Measurements from ENCODE around the gene CACNA1B.
"Not testable (repeated sequence)": the region's sequence is repeated elsewhere in the genome, so short reads cannot be mapped to it uniquely, and the experiment has no call there.

CACNA1B gene

DNA sequence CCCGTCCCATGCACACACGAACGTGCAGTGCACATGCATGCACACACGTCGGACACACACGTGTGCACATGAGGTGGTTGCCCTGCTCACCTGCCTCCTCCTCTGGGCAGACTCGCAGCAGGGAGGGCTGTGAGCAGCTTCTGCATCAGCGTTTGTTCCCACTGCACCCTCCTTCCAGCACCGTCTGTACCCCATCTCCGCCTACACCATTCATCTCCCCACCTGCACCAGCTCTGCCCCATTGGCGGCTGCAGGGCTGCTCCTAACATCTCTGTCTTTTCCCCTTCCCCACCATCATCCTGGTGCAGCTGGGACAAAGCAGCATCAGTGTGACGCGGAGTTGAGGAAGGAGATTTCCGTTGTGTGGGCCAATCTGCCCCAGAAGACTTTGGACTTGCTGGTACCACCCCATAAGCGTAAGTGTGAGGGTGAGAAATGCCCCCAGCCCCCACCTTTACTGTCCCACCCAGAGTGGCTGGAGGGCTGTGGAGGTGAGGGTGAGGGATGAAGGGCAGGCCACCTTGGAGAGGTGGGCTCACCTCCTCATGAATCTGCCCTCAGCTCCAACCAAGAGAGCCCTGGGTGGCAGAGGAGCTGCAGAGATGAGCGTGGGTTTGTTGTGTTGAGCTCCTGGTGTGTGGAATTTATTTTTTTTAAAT lies 234.6 kb downstream of the CACNA1B start:
- H3K9me3 Mint-ChIP-seq: no peaks in the 10 kb centered on the region
- H3K27me3 Mint-ChIP-seq: peaks cover 3% of the 10 kb centered on the region
- H3K4me3 Mint-ChIP-seq: no peak overlapping the region
- H3K36me3 Mint-ChIP-seq (ENCODE audit: low read depth): no peaks in the 10 kb centered on the region
- H3K27ac Mint-ChIP-seq: no peak overlapping the region
- no peaks in the 10 kb centered on the region for H3K4me1 Mint-ChIP-seq (ENCODE audit: low read depth)

DNA sequence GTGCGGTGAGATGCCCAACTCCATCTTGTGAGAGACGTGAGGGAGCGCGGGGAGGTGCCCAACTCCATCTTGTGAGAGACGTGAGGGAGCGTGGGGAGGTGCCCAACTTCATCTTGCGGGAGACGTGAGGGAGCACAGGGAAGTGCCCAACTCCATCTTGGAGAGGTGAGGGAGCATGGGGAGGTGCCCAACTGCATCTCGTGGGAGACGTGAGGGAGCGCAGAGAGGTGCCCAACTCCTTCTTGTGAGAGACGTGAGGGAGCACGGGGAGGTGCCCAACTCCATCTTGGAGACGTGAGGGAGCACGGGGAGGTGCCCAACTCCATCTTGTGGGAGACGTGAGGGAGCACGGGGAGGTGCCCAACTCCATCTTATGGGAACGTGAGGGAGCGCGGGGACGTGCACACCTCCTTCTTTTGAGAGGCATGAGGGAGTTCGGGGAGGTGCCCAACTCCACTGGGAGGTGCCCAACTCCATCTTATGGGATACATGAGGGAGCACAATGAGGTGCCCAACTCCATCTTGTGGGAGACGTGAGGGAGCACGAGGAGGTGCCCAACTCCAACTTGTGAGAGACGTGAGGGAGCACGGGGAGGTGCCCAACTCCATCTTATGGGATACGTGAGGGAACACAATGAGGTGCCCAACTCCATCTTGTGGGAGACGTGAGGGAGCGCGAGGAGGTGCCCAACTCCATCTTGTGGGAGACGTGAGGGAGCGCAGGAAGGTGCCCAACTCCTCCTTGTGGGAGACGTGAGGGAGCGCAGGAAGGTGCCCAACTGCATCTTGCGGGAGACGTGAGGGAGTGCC lies 235.4 kb downstream of the CACNA1B start:
- Mint-ChIP-seq H3K4me3 (no peak overlapping the region), H3K4me1 (ENCODE audit: low read depth) (no peaks in the 10 kb centered on the region), H3K9me3 (no peaks in the 10 kb centered on the region), H3K36me3 (ENCODE audit: low read depth) (no peaks in the 10 kb centered on the region), H3K27ac (no peak overlapping the region), H3K27me3 (no peaks in the 10 kb centered on the region)

DNA sequence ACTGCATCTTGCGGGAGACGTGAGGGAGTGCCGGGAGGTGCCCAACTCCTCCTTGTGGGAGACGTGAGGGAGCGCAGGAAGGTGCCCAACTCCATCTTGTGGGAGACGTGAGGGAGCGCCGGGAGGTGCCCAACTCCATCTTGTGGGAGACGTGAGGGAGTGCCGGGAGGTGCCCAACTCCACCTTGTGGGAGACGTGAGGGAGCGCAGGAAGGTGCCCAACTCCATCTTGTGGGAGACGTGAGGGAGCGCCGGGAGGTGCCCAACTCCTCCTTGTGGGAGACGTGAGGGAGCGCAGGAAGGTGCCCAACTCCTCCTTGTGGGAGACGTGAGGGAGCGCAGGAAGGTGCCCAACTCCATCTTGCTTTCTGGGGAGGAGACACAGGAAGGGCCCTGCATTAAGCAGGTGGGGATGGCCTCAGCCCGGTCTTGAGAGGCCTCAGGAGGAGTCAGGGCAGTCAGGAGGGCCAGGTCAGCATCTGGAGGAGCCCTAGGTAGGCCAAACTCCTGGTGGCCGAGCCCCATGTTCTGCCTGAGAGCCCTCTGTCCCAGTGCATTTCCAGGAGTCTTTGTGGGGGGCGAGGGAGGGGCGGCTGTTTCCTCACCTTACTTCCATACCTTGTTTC lies 236.2 kb downstream of the CACNA1B start:
- not testable (repeated sequence) for H3K4me3 Mint-ChIP-seq; H3K36me3 Mint-ChIP-seq (ENCODE audit: low read depth); H3K4me1 Mint-ChIP-seq (ENCODE audit: low read depth); H3K27ac Mint-ChIP-seq; H3K9me3 Mint-ChIP-seq; H3K27me3 Mint-ChIP-seq

DNA sequence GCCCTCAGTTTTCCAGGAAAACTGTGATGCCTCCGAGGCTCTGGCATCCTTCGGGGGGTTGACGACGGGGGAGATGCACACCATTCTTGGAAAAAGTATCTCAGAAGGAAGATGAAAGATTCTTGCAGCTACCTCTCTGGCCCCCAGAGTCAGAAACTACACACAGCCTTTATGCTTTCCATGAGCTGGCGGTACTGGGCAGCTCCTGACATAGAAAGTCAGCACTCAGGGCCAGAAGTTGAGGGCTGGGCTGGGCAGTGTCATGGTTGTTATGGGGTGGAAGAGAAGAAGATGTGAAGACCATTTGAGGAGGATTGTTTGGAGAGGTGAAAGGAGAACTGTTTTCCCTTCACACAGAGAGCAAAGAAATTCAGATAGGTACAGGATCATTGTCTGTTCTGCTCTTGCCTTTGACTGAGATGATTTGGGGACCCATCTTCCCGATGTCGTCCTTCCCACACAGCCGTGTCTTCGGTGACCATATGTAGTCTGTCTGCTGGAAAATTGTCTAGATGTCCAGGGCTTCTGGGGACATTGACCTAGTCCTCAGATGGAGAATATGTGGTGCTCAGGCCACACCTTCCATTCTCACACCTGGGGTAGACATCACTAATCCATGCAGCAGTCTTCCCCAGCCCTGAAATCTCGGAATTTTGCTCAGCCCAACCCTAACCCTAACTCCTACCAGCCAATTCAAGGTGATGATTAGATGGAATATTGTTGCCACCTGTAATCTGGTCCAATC lies 237.1 kb downstream of the CACNA1B start:
- no peaks in the 10 kb centered on the region for H3K4me1 Mint-ChIP-seq (ENCODE audit: low read depth)
- H3K27ac Mint-ChIP-seq: no peak overlapping the region
- no peak overlapping the region for H3K4me3 Mint-ChIP-seq
- no peaks in the 10 kb centered on the region for H3K9me3 Mint-ChIP-seq
- no peaks in the 10 kb centered on the region for H3K36me3 Mint-ChIP-seq (ENCODE audit: low read depth)
- H3K27me3 Mint-ChIP-seq: no peaks in the 10 kb centered on the region

DNA sequence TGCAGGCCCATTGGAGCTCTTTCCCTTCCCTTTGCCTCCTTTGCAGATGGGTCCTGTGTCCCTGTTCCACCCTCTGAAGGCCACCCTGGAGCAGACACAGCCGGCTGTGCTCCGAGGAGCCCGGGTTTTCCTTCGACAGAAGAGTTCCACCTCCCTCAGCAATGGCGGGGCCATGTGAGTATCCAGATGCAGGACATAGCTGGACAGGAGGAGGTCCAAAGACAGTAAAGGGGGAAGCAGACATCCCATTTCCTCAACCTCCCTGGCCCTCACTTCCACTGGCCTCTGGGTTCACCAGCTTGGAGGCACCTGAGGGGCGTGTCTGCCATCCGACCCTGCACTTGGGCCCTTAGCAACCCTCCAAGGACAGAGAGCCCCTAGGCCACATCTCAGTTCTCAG lies 237.9 kb downstream of the CACNA1B start:
- no peaks in the 10 kb centered on the region for H3K27me3 Mint-ChIP-seq
- no peak overlapping the region for H3K27ac Mint-ChIP-seq
- H3K4me3 Mint-ChIP-seq: no peak overlapping the region
- no peaks in the 10 kb centered on the region for H3K9me3 Mint-ChIP-seq
- no peaks in the 10 kb centered on the region for H3K36me3 Mint-ChIP-seq (ENCODE audit: low read depth)
- H3K4me1 Mint-ChIP-seq (ENCODE audit: low read depth): no peaks in the 10 kb centered on the region

DNA sequence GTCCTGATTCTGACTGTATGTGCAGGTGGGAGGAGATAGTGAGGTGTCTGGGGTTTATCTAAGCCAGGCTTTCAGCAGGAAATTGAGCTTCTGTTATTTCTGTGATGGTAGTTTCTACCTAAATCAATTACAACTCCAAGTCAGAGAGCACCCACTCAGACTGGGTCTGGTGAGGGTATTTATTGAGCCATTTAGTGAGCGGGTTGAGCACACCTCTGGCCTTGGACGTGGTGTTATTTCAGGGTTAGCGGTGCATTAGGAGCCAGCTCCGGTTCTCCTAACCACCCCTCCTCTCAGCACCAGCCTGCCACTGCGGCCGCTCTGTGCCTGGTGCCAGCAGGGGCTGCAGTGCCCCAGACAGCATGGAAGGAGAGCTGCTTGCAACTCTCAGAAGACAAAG lies 238.9 kb downstream of the CACNA1B start:
- no peaks in the 10 kb centered on the region for H3K27me3 Mint-ChIP-seq
- no peak overlapping the region for H3K4me3 Mint-ChIP-seq
- H3K36me3 Mint-ChIP-seq (ENCODE audit: low read depth): no peaks in the 10 kb centered on the region

DNA sequence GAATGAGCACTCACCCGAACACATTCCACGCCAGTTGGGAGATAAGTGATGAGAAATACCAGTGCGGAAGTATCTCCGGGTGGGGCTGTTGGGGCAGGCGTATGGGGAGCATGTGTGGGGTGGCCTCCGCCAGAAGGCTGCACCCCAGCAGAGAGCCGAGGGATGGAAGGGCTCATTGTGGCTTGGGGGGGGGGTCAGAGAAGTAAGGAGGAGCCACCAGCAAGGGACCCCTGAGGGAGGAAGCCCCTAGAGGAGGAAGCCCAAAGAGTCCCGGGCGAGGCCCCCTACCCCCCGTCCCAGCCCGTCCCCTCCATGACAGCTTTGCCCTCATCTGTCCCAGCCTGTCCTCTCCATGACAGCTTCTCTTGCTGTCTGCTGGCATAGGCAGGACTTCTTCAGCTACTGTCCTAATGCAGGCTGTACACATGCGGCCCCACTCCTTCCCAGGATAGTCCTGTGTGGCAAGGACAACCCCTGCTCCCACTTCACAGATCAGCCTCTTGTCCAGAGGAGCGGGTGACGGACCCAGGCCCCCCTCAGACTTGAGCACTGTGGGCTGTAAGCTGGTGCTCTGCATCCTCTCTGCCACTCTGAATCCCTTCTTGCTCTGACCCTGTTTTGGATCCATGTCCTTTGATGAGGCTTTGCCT lies 239.6 kb downstream of the CACNA1B start:
- no peak overlapping the region for H3K27ac Mint-ChIP-seq
- H3K36me3 Mint-ChIP-seq (ENCODE audit: low read depth): no peaks in the 10 kb centered on the region
- H3K4me3 Mint-ChIP-seq: no peak overlapping the region
- no peaks in the 10 kb centered on the region for H3K4me1 Mint-ChIP-seq (ENCODE audit: low read depth)
- no peaks in the 10 kb centered on the region for H3K9me3 Mint-ChIP-seq
- no peaks in the 10 kb centered on the region for H3K27me3 Mint-ChIP-seq

More for the DNA sequence above, 238.9 kb downstream of the CACNA1B start:
- H3K4me1 Mint-ChIP-seq (ENCODE audit: low read depth): no peaks in the 10 kb centered on the region
- H3K27ac Mint-ChIP-seq: no peak overlapping the region
- H3K9me3 Mint-ChIP-seq: no peaks in the 10 kb centered on the region

DNA sequence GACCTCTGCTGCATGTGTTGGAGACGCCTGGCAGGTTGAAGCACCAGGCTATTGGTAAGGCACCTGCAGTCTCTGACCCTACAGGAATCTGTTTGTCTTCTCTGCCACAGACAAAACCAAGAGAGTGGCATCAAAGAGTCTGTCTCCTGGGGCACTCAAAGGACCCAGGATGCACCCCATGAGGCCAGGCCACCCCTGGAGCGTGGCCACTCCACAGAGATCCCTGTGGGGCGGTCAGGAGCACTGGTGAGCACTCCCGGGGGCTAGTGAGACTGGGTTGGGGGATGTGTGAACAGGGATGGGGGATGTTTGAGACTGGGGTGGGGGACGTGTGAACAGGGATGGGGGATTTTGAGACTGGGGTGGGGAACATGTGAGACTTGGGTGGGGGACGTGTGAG lies 240.3 kb downstream of the CACNA1B start:
- Mint-ChIP-seq H3K27me3 (no peaks in the 10 kb centered on the region), H3K9me3 (no peaks in the 10 kb centered on the region), H3K4me3 (no peak overlapping the region), H3K27ac (no peak overlapping the region), H3K36me3 (ENCODE audit: low read depth) (no peaks in the 10 kb centered on the region), H3K4me1 (ENCODE audit: low read depth) (no peaks in the 10 kb centered on the region)

DNA sequence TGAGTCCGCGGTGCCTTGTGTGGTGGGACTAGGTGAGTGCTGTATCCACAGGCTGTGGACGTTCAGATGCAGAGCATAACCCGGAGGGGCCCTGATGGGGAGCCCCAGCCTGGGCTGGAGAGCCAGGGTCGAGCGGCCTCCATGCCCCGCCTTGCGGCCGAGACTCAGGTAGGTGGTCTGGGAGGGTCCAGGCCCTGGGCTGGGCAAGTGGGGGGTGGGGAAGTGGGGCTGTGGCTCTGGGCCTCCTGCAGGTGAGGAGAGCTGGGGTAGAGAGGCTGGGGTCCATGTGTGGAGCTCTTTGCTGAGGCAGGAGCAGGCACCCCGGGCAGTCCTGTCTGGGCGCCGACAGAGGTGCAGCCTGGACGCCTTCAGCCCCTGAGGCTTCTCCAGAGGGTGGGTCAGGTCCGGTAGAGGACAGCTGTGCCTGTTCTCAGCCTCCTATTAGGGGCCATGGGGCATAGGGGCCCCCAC lies 241.1 kb downstream of the CACNA1B start:
- H3K27me3 Mint-ChIP-seq: no peaks in the 10 kb centered on the region
- no peak overlapping the region for H3K4me3 Mint-ChIP-seq
- no peaks in the 10 kb centered on the region for H3K4me1 Mint-ChIP-seq (ENCODE audit: low read depth)
- no peak overlapping the region for H3K27ac Mint-ChIP-seq
- no peaks in the 10 kb centered on the region for H3K36me3 Mint-ChIP-seq (ENCODE audit: low read depth)
- no peaks in the 10 kb centered on the region for H3K9me3 Mint-ChIP-seq

DNA sequence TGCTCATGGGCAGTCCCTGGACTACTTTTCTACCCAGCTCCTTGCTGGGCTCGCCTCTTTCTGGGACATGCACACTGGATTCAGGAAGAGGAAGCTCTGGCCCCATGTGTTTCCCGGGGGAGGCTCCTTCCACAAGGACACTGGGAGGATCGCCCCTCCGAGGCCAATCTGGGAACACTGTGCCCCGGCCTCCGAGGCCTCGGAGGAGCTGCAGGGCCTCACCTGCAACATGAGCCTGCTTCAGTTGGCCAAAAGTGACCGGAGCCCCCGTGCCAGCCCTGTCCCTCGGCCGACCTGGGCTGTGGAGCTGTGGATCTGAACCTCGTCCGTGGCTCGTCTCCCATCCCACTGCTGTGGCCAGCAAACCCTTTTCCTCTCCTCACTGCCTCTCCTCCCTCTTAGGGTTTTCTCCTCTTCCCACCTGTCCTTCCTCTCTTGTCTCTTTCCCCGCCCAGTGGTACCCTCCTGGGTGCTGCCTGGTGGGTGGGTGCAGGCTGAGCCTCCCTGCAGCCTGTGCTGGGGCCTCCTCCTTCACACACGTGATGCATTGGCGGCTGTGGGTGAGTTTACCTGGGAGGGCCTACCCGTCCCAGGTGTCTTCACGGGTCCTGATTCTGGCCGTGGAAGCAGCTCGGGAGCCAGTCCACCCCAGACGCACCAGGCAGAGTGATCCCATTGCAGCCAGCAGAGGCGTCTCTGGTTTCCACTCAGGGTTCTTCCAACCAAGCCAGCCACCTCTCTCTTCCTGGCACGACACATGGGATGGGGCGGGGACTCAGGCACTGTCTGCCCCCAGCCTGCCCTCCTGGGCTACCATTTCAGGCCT lies 241.8 kb downstream of the CACNA1B start:
- no peaks in the 10 kb centered on the region for H3K27me3 Mint-ChIP-seq
- H3K36me3 Mint-ChIP-seq (ENCODE audit: low read depth): no peaks in the 10 kb centered on the region
- no peak overlapping the region for H3K4me3 Mint-ChIP-seq
- H3K9me3 Mint-ChIP-seq: no peaks in the 10 kb centered on the region
- no peak overlapping the region for H3K27ac Mint-ChIP-seq
- no peaks in the 10 kb centered on the region for H3K4me1 Mint-ChIP-seq (ENCODE audit: low read depth)

DNA sequence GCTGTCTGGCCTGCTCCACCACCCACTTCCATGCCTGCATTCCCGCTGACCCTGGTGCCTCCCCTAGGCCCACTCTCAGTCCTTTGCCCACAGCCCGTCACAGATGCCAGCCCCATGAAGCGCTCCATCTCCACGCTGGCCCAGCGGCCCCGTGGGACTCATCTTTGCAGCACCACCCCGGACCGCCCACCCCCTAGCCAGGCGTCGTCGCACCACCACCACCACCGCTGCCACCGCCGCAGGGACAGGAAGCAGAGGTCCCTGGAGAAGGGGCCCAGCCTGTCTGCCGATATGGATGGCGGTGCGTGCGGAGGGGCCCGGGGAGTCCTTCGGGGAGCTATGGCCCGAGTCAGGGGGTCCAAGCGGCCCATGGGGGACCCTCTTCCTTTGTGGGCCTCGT lies 242.5 kb downstream of the CACNA1B start:
- Mint-ChIP-seq H3K4me1 (ENCODE audit: low read depth) (no peaks in the 10 kb centered on the region), H3K36me3 (ENCODE audit: low read depth) (no peaks in the 10 kb centered on the region), H3K4me3 (no peak overlapping the region), H3K27ac (no peak overlapping the region), H3K9me3 (no peaks in the 10 kb centered on the region), H3K27me3 (no peaks in the 10 kb centered on the region)

DNA sequence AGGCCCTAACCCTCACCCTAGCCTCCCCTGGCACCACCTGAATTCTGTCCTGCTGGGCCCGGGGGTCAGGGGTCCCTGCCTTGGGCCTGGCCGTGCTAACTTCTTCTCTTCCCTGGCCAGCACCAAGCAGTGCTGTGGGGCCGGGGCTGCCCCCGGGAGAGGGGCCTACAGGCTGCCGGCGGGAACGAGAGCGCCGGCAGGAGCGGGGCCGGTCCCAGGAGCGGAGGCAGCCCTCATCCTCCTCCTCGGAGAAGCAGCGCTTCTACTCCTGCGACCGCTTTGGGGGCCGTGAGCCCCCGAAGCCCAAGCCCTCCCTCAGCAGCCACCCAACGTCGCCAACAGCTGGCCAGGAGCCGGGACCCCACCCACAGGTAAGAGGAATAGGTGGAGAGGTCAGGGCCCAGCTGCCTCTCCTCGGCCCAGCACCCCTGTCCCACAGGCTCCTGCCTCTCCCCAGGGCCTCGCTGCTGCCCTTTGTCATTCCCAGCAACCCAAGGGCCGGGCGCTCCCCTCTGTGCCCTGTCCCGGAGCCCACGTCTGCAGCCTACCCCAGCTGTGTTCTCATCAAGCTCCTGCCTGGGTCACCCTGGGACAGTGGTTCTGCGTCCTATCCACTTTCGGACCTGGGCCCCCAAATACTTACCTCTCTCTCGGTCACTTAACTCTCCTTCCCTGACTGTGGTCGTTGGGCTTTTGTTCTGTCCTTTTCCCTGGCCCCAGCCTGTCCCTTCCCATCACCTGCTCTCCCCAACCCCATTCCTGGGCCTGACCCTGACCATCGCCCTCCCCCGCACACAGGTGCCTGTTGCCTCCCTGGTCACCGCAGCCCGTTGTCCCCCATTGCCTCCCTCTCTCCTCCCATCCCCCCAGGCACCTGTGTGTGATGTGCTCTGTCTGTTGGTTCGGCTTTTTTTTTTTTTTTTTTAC lies 243.2 kb downstream of the CACNA1B start:
- Mint-ChIP-seq H3K27me3 (no peaks in the 10 kb centered on the region), H3K27ac (no peak overlapping the region), H3K36me3 (ENCODE audit: low read depth) (no peaks in the 10 kb centered on the region), H3K9me3 (no peaks in the 10 kb centered on the region), H3K4me3 (no peak overlapping the region), H3K4me1 (ENCODE audit: low read depth) (no peaks in the 10 kb centered on the region)

DNA sequence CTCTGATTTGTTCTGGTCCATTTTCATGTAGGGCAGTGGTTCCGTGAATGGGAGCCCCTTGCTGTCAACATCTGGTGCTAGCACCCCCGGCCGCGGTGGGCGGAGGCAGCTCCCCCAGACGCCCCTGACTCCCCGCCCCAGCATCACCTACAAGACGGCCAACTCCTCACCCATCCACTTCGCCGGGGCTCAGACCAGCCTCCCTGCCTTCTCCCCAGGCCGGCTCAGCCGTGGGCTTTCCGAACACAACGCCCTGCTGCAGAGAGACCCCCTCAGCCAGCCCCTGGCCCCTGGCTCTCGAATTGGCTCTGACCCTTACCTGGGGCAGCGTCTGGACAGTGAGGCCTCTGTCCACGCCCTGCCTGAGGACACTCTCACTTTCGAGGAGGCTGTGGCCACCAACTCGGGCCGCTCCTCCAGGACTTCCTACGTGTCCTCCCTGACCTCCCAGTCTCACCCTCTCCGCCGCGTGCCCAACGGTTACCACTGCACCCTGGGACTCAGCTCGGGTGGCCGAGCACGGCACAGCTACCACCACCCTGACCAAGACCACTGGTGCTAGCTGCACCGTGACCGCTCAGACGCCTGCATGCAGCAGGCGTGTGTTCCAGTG lies 244.0 kb downstream of the CACNA1B start:
- no peaks in the 10 kb centered on the region for H3K36me3 Mint-ChIP-seq (ENCODE audit: low read depth)
- no peak overlapping the region for H3K4me3 Mint-ChIP-seq
- no peaks in the 10 kb centered on the region for H3K27me3 Mint-ChIP-seq
- H3K9me3 Mint-ChIP-seq: no peaks in the 10 kb centered on the region
- no peaks in the 10 kb centered on the region for H3K4me1 Mint-ChIP-seq (ENCODE audit: low read depth)
- H3K27ac Mint-ChIP-seq: no peak overlapping the region

All from stimulated activated naive CD8-positive, alpha-beta T cell treated with anti-CD3 and anti-CD28 coated beads, Interleukin-15, Interleukin-2, amounts not matched to agents 100 ng/mL and 50 ng/mL, for 24 hours (primary cell).